C4-2B (cell line): ENCODE data around the gene FOXI1.
"Not testable (repeated sequence)": the region's sequence is repeated elsewhere in the genome, so short reads cannot be mapped to it uniquely, and the experiment has no call there.

Source experiments
- H3K27ac ChIP-seq: fragments of 450-650 bp; 2 replicates; pipeline ENCODE4 v1.5.1; 2017
- ZFX ChIP-seq: fragments of 450-650 bp; IDR thresholded peaks from 2 replicates; pipeline ENCODE4 v1.6.1; 2017
- TF ChIP-seq, protein P1 (sequence below): fragments of 450-650 bp; conservative IDR thresholded peaks from 2 replicates; pipeline ENCODE4 v1.5.1; 2017; ENCODE audit warnings: mild to moderate bottlenecking

The FOXI1 gene

DNA sequence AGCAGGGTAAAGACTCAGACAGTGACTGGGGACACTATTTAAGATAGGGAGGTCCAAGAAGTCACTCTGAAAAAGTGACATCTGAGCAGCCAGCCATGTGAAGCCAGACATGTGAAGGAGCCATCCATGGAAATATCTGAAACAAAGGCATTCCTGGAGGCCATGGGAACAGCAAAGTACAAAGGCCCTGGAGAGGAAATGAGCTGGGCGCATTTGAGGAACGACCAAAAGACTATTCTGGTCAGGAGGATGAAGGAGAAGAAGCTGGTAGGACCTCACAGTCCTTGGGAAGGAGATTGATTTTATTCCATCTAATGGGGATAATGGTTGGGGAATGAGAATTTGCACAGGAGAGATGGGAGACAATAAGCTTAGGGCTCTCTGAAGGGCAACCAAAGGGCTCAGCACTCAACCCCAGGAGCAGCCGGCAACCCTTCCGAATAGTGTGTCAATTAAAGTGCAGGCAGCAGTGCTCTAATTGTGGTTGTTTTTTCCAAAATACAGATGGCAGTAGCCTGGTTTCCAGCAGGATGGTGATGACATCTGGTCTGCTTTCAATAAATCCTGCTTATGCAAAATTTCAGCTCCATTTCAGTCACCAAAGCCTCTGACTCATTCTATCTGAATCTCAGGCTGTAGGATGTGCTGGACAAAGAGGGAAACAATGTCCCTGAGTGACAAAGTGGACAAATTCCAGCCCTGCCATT is 26.7 kb downstream of the FOXI1 start:
- H3K27ac ChIP-seq = no peak overlapping the region

DNA sequence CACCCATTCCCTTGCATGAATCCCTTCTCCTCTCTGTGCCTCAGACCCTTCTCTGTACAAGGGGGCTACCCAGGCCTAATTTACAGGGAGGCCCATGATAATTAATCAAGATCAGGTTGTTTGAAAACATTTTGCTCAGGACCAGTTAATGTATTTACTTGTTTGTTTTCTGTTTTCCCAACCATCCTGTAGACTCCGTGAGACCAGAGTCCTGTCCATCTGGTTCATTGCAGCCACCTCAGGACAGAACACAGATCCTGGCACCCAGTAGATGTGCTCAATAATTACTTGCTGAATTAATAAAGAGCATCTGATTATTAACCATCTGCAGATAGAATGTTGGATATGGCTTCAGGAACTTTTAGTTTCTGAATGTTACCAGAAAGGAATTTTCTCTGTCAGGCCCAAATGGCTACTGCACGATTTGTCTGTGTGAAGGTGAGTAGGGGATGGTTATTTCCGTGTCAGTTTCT is 27.3 kb downstream of the FOXI1 start:
- no peak overlapping the region for H3K27ac ChIP-seq
- TF ChIP-seq, protein P1, sequence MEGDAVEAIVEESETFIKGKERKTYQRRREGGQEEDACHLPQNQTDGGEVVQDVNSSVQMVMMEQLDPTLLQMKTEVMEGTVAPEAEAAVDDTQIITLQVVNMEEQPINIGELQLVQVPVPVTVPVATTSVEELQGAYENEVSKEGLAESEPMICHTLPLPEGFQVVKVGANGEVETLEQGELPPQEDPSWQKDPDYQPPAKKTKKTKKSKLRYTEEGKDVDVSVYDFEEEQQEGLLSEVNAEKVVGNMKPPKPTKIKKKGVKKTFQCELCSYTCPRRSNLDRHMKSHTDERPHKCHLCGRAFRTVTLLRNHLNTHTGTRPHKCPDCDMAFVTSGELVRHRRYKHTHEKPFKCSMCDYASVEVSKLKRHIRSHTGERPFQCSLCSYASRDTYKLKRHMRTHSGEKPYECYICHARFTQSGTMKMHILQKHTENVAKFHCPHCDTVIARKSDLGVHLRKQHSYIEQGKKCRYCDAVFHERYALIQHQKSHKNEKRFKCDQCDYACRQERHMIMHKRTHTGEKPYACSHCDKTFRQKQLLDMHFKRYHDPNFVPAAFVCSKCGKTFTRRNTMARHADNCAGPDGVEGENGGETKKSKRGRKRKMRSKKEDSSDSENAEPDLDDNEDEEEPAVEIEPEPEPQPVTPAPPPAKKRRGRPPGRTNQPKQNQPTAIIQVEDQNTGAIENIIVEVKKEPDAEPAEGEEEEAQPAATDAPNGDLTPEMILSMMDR = no peak
- no peak for TF ChIP-seq ZFX

More for the DNA sequence above, 26.7 kb downstream of the FOXI1 start:
- TF ChIP-seq, protein P1 = no peak
- no peak for TF ChIP-seq ZFX

DNA sequence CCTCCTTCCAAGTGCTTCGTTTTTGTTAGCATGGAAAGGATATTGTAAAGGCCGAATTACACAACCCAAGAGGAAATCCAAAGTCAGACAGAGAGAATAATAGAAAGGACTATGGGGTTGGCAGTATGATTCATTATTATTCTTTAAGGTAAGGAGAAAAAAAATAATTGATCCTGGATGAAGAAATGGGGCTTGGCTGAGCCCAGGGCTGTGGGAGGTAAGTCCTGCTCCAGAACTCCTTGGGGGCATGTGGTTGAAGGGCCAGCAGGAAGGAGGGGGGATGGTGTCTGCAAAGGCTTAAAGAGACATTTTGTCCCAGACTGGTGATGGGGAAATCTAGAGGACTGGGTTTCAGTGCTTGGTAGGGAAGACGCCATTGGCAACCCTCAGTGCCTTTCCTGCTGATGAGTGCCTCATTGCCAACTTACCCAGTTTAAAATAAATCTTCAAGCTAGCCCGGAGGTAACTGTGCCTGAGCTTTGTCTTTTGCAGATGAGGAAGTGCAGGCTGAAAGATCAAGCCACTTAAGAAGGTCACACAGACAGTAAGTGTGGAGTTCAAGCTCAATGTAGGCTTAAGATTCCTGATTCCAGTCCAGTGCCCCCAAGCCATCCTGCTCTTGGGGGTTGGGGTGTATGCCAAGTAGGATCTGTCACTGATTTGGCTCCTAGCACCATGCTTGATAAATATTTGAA is 30.2 kb downstream of the FOXI1 start:
- H3K27ac ChIP-seq = no peak overlapping the region
- TF ChIP-seq, protein P1 = no peak
- TF ChIP-seq ZFX = no peak

DNA sequence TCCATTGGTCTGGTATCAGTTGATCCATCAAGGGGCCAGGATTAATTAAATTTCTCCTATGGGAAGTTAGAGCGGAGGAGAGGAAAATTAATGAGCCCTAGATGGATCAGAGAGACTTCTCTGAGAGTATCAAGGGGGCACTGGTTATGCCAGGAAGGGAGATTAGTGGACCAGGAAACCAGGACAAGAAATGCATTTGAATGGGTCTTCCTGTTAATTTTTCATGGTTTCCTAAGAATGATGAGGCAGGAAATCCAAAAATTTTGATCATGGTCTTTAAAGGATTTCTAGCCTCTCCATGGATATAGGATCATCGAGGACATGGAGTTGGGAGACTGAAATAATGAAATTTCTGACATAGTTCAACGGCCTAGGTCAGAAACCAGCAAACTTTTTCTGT is 30.8 kb downstream of the FOXI1 start:
- no peak overlapping the region for H3K27ac ChIP-seq
- TF ChIP-seq ZFX = no peak
- TF ChIP-seq, protein P1 = no peak

DNA sequence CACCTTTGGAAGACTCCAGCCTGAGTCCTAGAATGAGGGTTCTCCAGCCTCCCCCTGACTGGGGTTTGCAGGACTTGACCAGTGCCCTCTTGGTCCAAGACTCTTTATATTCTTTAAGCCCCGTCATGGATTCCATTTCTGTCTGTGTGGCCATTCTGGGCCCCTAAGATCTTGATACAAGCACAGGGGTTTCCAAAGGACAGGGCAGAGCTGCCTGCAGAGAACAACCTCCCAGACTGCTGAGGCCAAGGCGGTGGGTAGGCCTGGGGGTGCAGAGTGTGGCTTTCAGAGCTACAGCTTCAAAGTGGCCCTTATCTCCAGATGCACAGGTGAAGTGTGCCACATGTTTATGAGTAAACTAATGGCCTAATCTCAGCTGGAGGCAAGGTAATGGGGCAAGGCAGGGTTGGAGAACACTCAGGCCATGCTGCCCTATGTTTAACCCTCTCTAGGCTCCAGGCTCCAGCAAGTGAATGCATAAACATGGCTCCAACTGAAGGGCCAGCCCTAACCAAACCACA is 32.1 kb downstream of the FOXI1 start:
- H3K27ac ChIP-seq = no peak overlapping the region

DNA sequence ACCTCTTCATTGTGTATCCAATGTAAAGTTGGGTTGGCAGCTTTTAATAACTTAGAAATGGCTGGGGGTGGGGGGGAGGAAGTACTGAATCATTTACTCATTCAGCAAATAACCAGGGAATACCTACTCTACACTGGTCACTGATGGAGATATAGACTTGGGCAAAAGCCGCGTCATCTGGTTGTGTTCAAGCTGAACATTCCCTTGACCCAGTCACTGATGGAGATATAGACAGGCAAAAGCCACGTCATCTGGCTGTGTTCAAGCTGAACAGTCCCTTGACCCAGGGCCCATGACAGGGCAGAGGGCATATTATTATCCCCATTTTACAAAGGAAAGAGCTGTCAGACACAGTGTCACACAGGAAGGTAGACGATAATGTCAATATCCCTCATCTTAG is 32.6 kb downstream of the FOXI1 start:
- no peak overlapping the region for H3K27ac ChIP-seq
- TF ChIP-seq, protein P1 = no peak

More for the DNA sequence above, 32.1 kb downstream of the FOXI1 start:
- TF ChIP-seq ZFX = no peak
- TF ChIP-seq, protein P1 = no peak

DNA sequence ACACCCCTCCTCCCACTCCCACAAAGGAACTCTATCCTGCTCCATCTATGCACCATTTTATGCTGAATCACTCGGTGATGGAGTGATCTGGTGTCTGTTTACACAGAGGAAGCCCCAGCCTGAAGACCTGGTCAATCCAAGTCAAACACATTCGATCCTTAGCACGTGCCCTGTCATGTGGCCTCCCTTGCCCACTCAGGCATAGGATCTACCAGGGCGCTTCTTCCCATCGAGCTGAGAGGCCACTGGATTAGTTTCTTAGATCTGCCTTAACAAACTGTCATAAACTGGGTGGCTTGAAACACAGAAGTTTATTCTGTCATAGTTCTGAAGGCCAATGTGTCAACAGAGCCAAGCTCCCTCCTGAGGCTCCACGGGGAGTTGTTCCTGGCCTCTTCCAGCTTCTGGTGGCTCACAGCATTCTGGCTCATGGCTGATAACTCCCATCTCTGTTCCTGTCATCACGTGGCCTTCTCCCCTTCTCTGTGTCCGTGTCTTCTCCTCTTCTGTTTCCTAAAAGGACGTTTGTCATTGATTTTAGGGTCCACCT is 34.2 kb downstream of the FOXI1 start:
- no peak overlapping the region for H3K27ac ChIP-seq
- TF ChIP-seq, protein P1 = no peak
- TF ChIP-seq ZFX = no peak

DNA sequence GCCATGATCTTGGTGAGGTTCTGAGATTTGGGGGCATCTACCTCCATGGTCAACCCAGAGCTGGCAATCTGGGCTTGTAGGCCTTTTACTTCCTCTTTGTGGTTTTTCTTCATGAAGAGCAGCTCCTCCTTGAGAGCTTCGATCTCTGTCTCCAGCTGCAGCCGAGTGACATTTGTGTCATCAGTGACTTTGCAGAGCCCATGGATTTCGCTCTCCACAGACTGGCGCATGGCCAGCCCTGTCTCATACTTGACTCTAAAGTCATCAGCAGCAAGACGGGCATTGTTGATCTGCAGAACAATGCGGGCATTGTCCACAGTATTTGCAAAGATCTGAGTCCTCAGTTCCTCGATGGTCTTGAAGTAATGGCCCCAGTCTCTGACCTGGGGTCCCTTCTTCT is 35.5 kb downstream of the FOXI1 start:
- not testable (repeated sequence) for H3K27ac ChIP-seq
